Gastrocnemius medialis (tissue), 4 donors: ENCODE results near the gene TTLL9.

Experiments used
- CTCF ChIP-seq, 5 experiments: fragments of 450-650 bp in 3 of 5; fragments of 200-600 bp in 2 of 5; sonication (generic) in 2 of 5; IDR thresholded peaks in 4 of 5; conservative IDR thresholded peaks in 1 of 5; 1 replicate in 4 of 5; 2 replicates in 1 of 5; pipeline ENCODE4 v1.5.1; 2016 to 2019; ENCODE audit warnings: antibody characterized with exemption in 5 of 5, mild to moderate bottlenecking in 3 of 5, moderate library complexity in 3 of 5
- POLR2A ChIP-seq, 2 donors: fragments of 450-650 bp; IDR thresholded peaks; one replicate each; pipeline ENCODE4 v1.6.1; 2017; ENCODE audit warnings: antibody characterized with exemption in 2 of 2, mild to moderate bottlenecking in 2 of 2, moderate library complexity in 2 of 2

DNA sequence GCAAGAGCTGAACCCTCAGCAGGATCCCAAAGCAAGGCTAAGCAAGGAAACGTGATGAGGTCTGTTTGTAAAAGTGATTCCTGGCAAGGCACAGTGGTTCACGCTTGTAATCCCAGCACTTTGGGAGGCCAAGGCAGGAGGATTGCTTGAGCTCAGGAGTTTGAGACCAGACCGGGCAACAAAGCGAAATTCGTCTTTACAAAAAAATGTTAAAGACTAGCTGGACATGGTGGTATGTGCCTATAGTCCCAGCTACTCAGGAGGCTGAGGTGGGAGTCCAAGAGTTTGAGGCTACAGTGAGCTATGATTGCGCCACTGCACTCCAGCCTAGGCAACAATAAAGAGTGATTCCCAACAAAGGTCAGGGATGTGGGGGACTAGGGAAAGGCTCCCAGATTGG lies 93.5 kb downstream of the TTLL9 start:
- no peak for TF ChIP-seq CTCF (IDR thresholded peaks at IDR 0.05 in 4 of 5, conservative IDR thresholded peaks at IDR 0.05 in 1 of 5)
- no peak for TF ChIP-seq POLR2A (IDR thresholded peaks at IDR 0.05)
